ENCODE data around the gene RNF130. TPM values are rescaled to one million over a fixed set of nuclear protein-coding genes. Genes with fewer than 3 reads are reported as not detected.

The RNF130 gene
- total and polyA plus RNA-seq, 2 of the 13 experiments (the other 11 are each of a cell fraction or from before 2014, with no cell fraction given), result 28.2 to 28.3 TPM

DNA sequence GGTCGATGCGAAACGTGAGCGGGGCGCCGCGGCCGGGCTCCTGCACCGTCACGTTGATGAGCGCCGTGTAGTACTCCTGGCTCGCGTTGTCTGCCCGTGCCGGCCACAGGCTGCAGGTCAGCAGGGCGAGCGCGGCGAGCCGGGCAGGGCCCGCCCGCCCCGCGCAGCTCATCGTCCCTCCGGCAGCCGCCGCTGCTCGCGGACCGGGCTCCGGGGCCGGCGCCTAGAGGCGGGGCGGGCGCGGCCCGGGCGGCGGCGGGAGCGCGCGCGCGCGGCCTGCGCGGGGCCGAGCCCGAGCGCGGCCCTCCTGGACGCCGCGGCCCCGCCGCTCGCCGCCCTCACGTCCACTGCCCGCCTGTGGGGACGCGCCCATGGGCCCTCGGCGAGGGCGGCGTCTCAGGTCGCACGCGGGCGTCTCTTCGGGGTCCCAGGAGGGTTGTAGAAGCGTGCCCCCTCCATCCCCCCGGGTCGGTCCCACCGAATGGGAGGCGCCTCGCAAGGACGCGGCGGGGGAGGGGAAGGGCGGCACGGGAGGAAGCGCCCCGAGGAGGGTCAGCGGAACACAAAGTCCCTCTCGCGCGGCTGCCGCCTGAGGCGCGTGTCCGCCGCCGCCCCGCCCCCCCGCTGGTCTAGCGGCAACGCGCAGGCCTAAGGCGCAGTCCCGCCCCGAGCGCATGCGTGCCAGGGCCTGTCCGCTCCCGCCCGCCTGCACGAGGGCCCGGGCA is at the start of gene RNF130 (continued):
- TF ChIP-seq TCF12 (IDR thresholded peaks at IDR 0.05), result no peak
- TF ChIP-seq TCF12 (CRISPR knock-in tag; IDR thresholded peaks at IDR 0.05), result no peak; the same call in 1 of the 2 replicates
- no peak for TF ChIP-seq KDM4B (CRISPR knock-in tag; IDR thresholded peaks at IDR 0.05)
- TF ChIP-seq DNMT3B (CRISPR knock-in tag; conservative IDR thresholded peaks at IDR 0.05), result 0 out of 2 replicates have a peak, but pooled peaks have one; percentile 81
- TF ChIP-seq MIER3 (CRISPR knock-in tag; IDR thresholded peaks at IDR 0.05; ENCODE audit: borderline replicate concordance), result peak; percentile 88; the same call in 1 of the 2 replicates
- TF ChIP-seq RCOR2 (CRISPR knock-in tag; IDR thresholded peaks at IDR 0.05), result no peak
- peak; percentile 83; the same call in 1 of the 2 replicates for TF ChIP-seq RELA (CRISPR knock-in tag; IDR thresholded peaks at IDR 0.05)
- no peak; the same call in 1 of the 2 replicates for TF ChIP-seq ZNF629 (CRISPR knock-in tag; conservative IDR thresholded peaks at IDR 0.05)
- peak; percentile 27; the same call in 1 of the 2 replicates for TF ChIP-seq ZNF234 (CRISPR knock-in tag; conservative IDR thresholded peaks at IDR 0.05)
- peak; percentile 79; the same call in 1 of the 2 replicates for TF ChIP-seq ZC3H4 (CRISPR knock-in tag; IDR thresholded peaks at IDR 0.05; ENCODE audit: borderline replicate concordance)
- TF ChIP-seq ZNF350 (CRISPR knock-in tag; IDR thresholded peaks at IDR 0.05; ENCODE audit: borderline replicate concordance, low read depth), result no peak
- no peak for TF ChIP-seq TAF15 (IDR thresholded peaks at IDR 0.05; ENCODE audit: low read depth, low read length, poor library complexity, severe bottlenecking)
- peak; percentile 99 for TF ChIP-seq ERF (CRISPR knock-in tag; IDR thresholded peaks at IDR 0.05)
- TF ChIP-seq U2AF2 (IDR thresholded peaks at IDR 0.05; ENCODE audit: low read depth, low read length), result no peak
- peak; percentile 96 for TF ChIP-seq ZNF30 (CRISPR knock-in tag; IDR thresholded peaks at IDR 0.05)
- TF ChIP-seq ZNF326 (CRISPR knock-in tag; IDR thresholded peaks at IDR 0.05; ENCODE audit: borderline replicate concordance), result no peak
- TF ChIP-seq ISX (CRISPR knock-in tag; conservative IDR thresholded peaks at IDR 0.05), result peak; percentile 97
- TF ChIP-seq, protein P1, sequence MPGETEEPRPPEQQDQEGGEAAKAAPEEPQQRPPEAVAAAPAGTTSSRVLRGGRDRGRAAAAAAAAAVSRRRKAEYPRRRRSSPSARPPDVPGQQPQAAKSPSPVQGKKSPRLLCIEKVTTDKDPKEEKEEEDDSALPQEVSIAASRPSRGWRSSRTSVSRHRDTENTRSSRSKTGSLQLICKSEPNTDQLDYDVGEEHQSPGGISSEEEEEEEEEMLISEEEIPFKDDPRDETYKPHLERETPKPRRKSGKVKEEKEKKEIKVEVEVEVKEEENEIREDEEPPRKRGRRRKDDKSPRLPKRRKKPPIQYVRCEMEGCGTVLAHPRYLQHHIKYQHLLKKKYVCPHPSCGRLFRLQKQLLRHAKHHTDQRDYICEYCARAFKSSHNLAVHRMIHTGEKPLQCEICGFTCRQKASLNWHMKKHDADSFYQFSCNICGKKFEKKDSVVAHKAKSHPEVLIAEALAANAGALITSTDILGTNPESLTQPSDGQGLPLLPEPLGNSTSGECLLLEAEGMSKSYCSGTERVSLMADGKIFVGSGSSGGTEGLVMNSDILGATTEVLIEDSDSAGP (CRISPR knock-in tag; IDR thresholded peaks at IDR 0.05; ENCODE audit: borderline replicate concordance), result peak; percentile 82
- TF ChIP-seq, protein P2, sequence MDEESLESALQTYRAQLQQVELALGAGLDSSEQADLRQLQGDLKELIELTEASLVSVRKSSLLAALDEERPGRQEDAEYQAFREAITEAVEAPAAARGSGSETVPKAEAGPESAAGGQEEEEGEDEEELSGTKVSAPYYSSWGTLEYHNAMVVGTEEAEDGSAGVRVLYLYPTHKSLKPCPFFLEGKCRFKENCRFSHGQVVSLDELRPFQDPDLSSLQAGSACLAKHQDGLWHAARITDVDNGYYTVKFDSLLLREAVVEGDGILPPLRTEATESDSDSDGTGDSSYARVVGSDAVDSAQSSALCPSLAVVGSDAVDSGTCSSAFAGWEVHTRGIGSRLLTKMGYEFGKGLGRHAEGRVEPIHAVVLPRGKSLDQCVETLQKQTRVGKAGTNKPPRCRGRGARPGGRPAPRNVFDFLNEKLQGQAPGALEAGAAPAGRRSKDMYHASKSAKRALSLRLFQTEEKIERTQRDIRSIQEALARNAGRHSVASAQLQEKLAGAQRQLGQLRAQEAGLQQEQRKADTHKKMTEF (CRISPR knock-in tag; IDR thresholded peaks at IDR 0.05), result peak; percentile 87
- TF ChIP-seq, protein P3, sequence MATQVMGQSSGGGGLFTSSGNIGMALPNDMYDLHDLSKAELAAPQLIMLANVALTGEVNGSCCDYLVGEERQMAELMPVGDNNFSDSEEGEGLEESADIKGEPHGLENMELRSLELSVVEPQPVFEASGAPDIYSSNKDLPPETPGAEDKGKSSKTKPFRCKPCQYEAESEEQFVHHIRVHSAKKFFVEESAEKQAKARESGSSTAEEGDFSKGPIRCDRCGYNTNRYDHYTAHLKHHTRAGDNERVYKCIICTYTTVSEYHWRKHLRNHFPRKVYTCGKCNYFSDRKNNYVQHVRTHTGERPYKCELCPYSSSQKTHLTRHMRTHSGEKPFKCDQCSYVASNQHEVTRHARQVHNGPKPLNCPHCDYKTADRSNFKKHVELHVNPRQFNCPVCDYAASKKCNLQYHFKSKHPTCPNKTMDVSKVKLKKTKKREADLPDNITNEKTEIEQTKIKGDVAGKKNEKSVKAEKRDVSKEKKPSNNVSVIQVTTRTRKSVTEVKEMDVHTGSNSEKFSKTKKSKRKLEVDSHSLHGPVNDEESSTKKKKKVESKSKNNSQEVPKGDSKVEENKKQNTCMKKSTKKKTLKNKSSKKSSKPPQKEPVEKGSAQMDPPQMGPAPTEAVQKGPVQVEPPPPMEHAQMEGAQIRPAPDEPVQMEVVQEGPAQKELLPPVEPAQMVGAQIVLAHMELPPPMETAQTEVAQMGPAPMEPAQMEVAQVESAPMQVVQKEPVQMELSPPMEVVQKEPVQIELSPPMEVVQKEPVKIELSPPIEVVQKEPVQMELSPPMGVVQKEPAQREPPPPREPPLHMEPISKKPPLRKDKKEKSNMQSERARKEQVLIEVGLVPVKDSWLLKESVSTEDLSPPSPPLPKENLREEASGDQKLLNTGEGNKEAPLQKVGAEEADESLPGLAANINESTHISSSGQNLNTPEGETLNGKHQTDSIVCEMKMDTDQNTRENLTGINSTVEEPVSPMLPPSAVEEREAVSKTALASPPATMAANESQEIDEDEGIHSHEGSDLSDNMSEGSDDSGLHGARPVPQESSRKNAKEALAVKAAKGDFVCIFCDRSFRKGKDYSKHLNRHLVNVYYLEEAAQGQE (IDR thresholded peaks at IDR 0.05; ENCODE audit: borderline replicate concordance in 1 of 2, low read depth in 1 of 2, low read length in 2 of 2), result no peak; a peak in 1 of 4 replicates
